Measurements from ENCODE around the gene MANBA.

The MANBA gene

GRCh38 chr4:102667001-102667400 lies 93.8 kb downstream of the MANBA start:
- H3K4me1 ChIP-seq (ENCODE audit: control insufficient read depth, insufficient read depth, low read length): peaks cover 6% of the 10 kb centered on the region
- no peaks in the 10 kb centered on the region for H3K27me3 ChIP-seq (replicated peaks; ENCODE audit: control insufficient read depth, insufficient read depth, low read length)
- no peak overlapping the region for H3K9ac ChIP-seq (ENCODE audit: low read length)
- no peaks in the 10 kb centered on the region for H3K9me3 ChIP-seq (ENCODE audit: control insufficient read depth, low read length)
- H3K36me3 ChIP-seq (ENCODE audit: control insufficient read depth, insufficient read depth, low read length, severe bottlenecking): peaks cover 18% of the 10 kb centered on the region
- no peak for DNase-seq (ENCODE audit: low read depth)
- no peak overlapping the region for H3K4me3 ChIP-seq (ENCODE audit: low read length)

GRCh38 chr4:102665527-102665926 lies 95.2 kb downstream of the MANBA start:
- no peaks in the 10 kb centered on the region for H3K9me3 ChIP-seq (ENCODE audit: control insufficient read depth, low read length)
- H3K4me3 ChIP-seq (ENCODE audit: low read length): no peak overlapping the region
- peaks cover 18% of the 10 kb centered on the region for H3K36me3 ChIP-seq (ENCODE audit: control insufficient read depth, insufficient read depth, low read length, severe bottlenecking)
- peaks cover 6% of the 10 kb centered on the region for H3K4me1 ChIP-seq (ENCODE audit: control insufficient read depth, insufficient read depth, low read length)
- H3K27me3 ChIP-seq (replicated peaks; ENCODE audit: control insufficient read depth, insufficient read depth, low read length): no peaks in the 10 kb centered on the region
- DNase-seq (ENCODE audit: low read depth): no peak
- H3K9ac ChIP-seq (ENCODE audit: low read length): no peak overlapping the region

- Histone ChIP-seq H3K9ac (ENCODE audit: low read length) (no peak overlapping the region), H3K4me1 (ENCODE audit: control insufficient read depth, insufficient read depth, low read length) (peaks cover 6% of the 10 kb centered on the region), H3K9me3 (ENCODE audit: control insufficient read depth, low read length) (peaks cover 4% of the 10 kb centered on the region), H3K4me3 (ENCODE audit: low read length) (no peak overlapping the region), H3K27me3 (replicated peaks; ENCODE audit: control insufficient read depth, insufficient read depth, low read length) (no peaks in the 10 kb centered on the region), H3K36me3 (ENCODE audit: control insufficient read depth, insufficient read depth, low read length, severe bottlenecking) (peaks cover 19% of the 10 kb centered on the region)
- no peak for DNase-seq (ENCODE audit: low read depth)
Observed at GRCh38 chr4:102663073-102663472, 97.7 kb downstream of the MANBA start.

- H3K9me3 ChIP-seq (ENCODE audit: control insufficient read depth, low read length): peaks cover 4% of the 10 kb centered on the region
- H3K4me1 ChIP-seq (ENCODE audit: control insufficient read depth, insufficient read depth, low read length): no peaks in the 10 kb centered on the region
- H3K9ac ChIP-seq (ENCODE audit: low read length): no peak overlapping the region
- no peak overlapping the region for H3K4me3 ChIP-seq (ENCODE audit: low read length)
- H3K36me3 ChIP-seq (ENCODE audit: control insufficient read depth, insufficient read depth, low read length, severe bottlenecking): peaks cover 6% of the 10 kb centered on the region
- no peaks in the 10 kb centered on the region for H3K27me3 ChIP-seq (replicated peaks; ENCODE audit: control insufficient read depth, insufficient read depth, low read length)
- no peak for DNase-seq (ENCODE audit: low read depth)
Observed at GRCh38 chr4:102657206-102657605, 103.6 kb downstream of the MANBA start.

GRCh38 chr4:102647117-102647516 lies 113.7 kb downstream of the MANBA start:
- H3K4me1 ChIP-seq (ENCODE audit: control insufficient read depth, insufficient read depth, low read length): peaks cover 13% of the 10 kb centered on the region
- no peak overlapping the region for H3K4me3 ChIP-seq (ENCODE audit: low read length)
- H3K9me3 ChIP-seq (ENCODE audit: control insufficient read depth, low read length): no peaks in the 10 kb centered on the region
- H3K27me3 ChIP-seq (replicated peaks; ENCODE audit: control insufficient read depth, insufficient read depth, low read length): no peaks in the 10 kb centered on the region
- H3K36me3 ChIP-seq (ENCODE audit: control insufficient read depth, insufficient read depth, low read length, severe bottlenecking): peaks cover 24% of the 10 kb centered on the region
- H3K9ac ChIP-seq (ENCODE audit: low read length): no peak overlapping the region
- no peak for DNase-seq (ENCODE audit: low read depth)

- Histone ChIP-seq H3K27me3 (replicated peaks; ENCODE audit: control insufficient read depth, insufficient read depth, low read length) (no peaks in the 10 kb centered on the region), H3K4me3 (ENCODE audit: low read length) (peak overlapping the region; percentile 61), H3K4me1 (ENCODE audit: control insufficient read depth, insufficient read depth, low read length) (peaks cover 25% of the 10 kb centered on the region), H3K9me3 (ENCODE audit: control insufficient read depth, low read length) (no peaks in the 10 kb centered on the region), H3K36me3 (ENCODE audit: control insufficient read depth, insufficient read depth, low read length, severe bottlenecking) (peaks cover 3% of the 10 kb centered on the region), H3K9ac (ENCODE audit: low read length) (peak overlapping the region; percentile 57)
- DNase-seq (ENCODE audit: low read depth): peak; percentile 59
Observed at GRCh38 chr4:102642631-102643298, 118.0 kb downstream of the MANBA start.

GRCh38 chr4:102641793-102642192 lies 119.0 kb downstream of the MANBA start:
- H3K9me3 ChIP-seq (ENCODE audit: control insufficient read depth, low read length): no peaks in the 10 kb centered on the region
- no peak for DNase-seq (ENCODE audit: low read depth)
- H3K4me1 ChIP-seq (ENCODE audit: control insufficient read depth, insufficient read depth, low read length): peaks cover 25% of the 10 kb centered on the region
- no peaks in the 10 kb centered on the region for H3K27me3 ChIP-seq (replicated peaks; ENCODE audit: control insufficient read depth, insufficient read depth, low read length)
- H3K4me3 ChIP-seq (ENCODE audit: low read length): peak overlapping the region; percentile 61
- peak overlapping the region; percentile 57 for H3K9ac ChIP-seq (ENCODE audit: low read length)
- peaks cover 3% of the 10 kb centered on the region for H3K36me3 ChIP-seq (ENCODE audit: control insufficient read depth, insufficient read depth, low read length, severe bottlenecking)

GRCh38 chr4:102640669-102641068 lies 120.1 kb downstream of the MANBA start:
- Histone ChIP-seq H3K27me3 (replicated peaks; ENCODE audit: control insufficient read depth, insufficient read depth, low read length) (no peaks in the 10 kb centered on the region), H3K4me3 (ENCODE audit: low read length) (no peak overlapping the region), H3K4me1 (ENCODE audit: control insufficient read depth, insufficient read depth, low read length) (peaks cover 25% of the 10 kb centered on the region), H3K9ac (ENCODE audit: low read length) (no peak overlapping the region), H3K9me3 (ENCODE audit: control insufficient read depth, low read length) (no peaks in the 10 kb centered on the region), H3K36me3 (ENCODE audit: control insufficient read depth, insufficient read depth, low read length, severe bottlenecking) (peaks cover 4% of the 10 kb centered on the region)
- no peak for DNase-seq (ENCODE audit: low read depth)

- no peak for DNase-seq (ENCODE audit: low read depth)
- Histone ChIP-seq H3K4me1 (ENCODE audit: control insufficient read depth, insufficient read depth, low read length) (peaks cover 25% of the 10 kb centered on the region), H3K9ac (ENCODE audit: low read length) (no peak overlapping the region), H3K27me3 (replicated peaks; ENCODE audit: control insufficient read depth, insufficient read depth, low read length) (no peaks in the 10 kb centered on the region), H3K9me3 (ENCODE audit: control insufficient read depth, low read length) (no peaks in the 10 kb centered on the region), H3K4me3 (ENCODE audit: low read length) (no peak overlapping the region), H3K36me3 (ENCODE audit: control insufficient read depth, insufficient read depth, low read length, severe bottlenecking) (peaks cover 6% of the 10 kb centered on the region)
Observed at GRCh38 chr4:102639598-102639997, 121.2 kb downstream of the MANBA start.

GRCh38 chr4:102638621-102639020 lies 122.1 kb downstream of the MANBA start:
- Histone ChIP-seq H3K9ac (ENCODE audit: low read length) (no peak overlapping the region), H3K9me3 (ENCODE audit: control insufficient read depth, low read length) (no peaks in the 10 kb centered on the region), H3K27me3 (replicated peaks; ENCODE audit: control insufficient read depth, insufficient read depth, low read length) (no peaks in the 10 kb centered on the region), H3K4me1 (ENCODE audit: control insufficient read depth, insufficient read depth, low read length) (peaks cover 25% of the 10 kb centered on the region), H3K36me3 (ENCODE audit: control insufficient read depth, insufficient read depth, low read length, severe bottlenecking) (peaks cover 12% of the 10 kb centered on the region), H3K4me3 (ENCODE audit: low read length) (no peak overlapping the region)
- no peak for DNase-seq (ENCODE audit: low read depth)

GRCh38 chr4:102637391-102637790 lies 123.4 kb downstream of the MANBA start:
- Histone ChIP-seq H3K4me3 (ENCODE audit: low read length) (no peak overlapping the region), H3K4me1 (ENCODE audit: control insufficient read depth, insufficient read depth, low read length) (peaks cover 15% of the 10 kb centered on the region), H3K9me3 (ENCODE audit: control insufficient read depth, low read length) (no peaks in the 10 kb centered on the region), H3K9ac (ENCODE audit: low read length) (no peak overlapping the region), H3K27me3 (replicated peaks; ENCODE audit: control insufficient read depth, insufficient read depth, low read length) (no peaks in the 10 kb centered on the region), H3K36me3 (ENCODE audit: control insufficient read depth, insufficient read depth, low read length, severe bottlenecking) (peaks cover 14% of the 10 kb centered on the region)
- no peak for DNase-seq (ENCODE audit: low read depth)

- H3K27me3 ChIP-seq (replicated peaks; ENCODE audit: control insufficient read depth, insufficient read depth, low read length): no peaks in the 10 kb centered on the region
- H3K4me1 ChIP-seq (ENCODE audit: control insufficient read depth, insufficient read depth, low read length): peaks cover 2% of the 10 kb centered on the region
- peaks cover 14% of the 10 kb centered on the region for H3K36me3 ChIP-seq (ENCODE audit: control insufficient read depth, insufficient read depth, low read length, severe bottlenecking)
- H3K9ac ChIP-seq (ENCODE audit: low read length): no peak overlapping the region
- no peak overlapping the region for H3K4me3 ChIP-seq (ENCODE audit: low read length)
- no peaks in the 10 kb centered on the region for H3K9me3 ChIP-seq (ENCODE audit: control insufficient read depth, low read length)
- no peak for DNase-seq (ENCODE audit: low read depth)
Observed at GRCh38 chr4:102633100-102633499, 127.7 kb downstream of the MANBA start.
